GM23248 (cell line): ENCODE data around the gene TLK1.

Experiments used
- EZH2 ChIP-seq: fragments of 200-600 bp; sonication (generic); IDR thresholded peaks from 2 replicates; pipeline ENCODE4 v1.6.1; 2018; ENCODE audit warnings: antibody characterized with exemption, mild to moderate bottlenecking; ENCODE audit not compliant: insufficient read depth, poor library complexity, severe bottlenecking
- EZH2phosphoT487 ChIP-seq: fragments of 200-600 bp; sonication (generic); IDR thresholded peaks from 2 replicates; pipeline ENCODE4 v1.6.1; 2018; ENCODE audit warnings: antibody characterized with exemption, moderate library complexity, mild to moderate bottlenecking, low read depth; ENCODE audit not compliant: insufficient read depth

GRCh38 chr2:171185165-171185818 lies 24.6 kb upstream of the TLK1 start:
- TF ChIP-seq EZH2: no peak
- no peak for TF ChIP-seq EZH2phosphoT487
